GM18508 (cell line): ENCODE measurements around the gene CH25H.
"Not testable (repeated sequence)": the region's sequence is repeated elsewhere in the genome, so short reads cannot be mapped to it uniquely, and the experiment has no call there.

Experiments used
- ATAC-seq: cut with Tn5 transposase; IDR thresholded peaks from one replicate; pipeline ENCODE4 v1.9.1; 2021; ENCODE audit warnings: moderate number of reproducible peaks; ENCODE audit not compliant: insufficient read depth, unreplicated experiment

CH25H gene

DNA sequence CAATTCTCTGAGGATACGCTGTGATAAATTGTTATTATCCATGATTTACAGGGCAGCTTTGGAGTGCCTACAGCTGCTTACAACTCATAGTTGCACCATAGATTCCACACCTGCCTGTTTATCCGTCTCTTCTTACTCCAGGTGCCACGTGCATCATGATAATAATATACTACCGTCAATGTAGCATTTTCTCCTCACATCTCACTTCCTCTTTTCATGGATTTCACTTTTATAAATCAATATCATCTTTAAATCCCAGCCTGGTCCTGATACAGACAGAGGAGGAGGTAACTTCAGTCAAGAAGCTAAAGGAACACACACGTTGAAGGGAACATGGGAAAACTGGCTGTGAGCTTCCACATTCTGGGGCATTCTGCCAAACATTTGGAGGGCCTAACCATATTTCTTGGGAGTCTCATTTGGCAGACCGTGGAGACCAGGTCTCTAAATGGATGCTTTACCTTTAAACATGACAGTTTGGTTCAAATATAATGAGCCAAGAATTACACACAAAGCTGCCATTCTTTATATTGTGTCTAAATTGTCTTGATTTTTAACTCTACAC lies 2.4 kb downstream of the CH25H start:
- ATAC-seq: no peak

DNA sequence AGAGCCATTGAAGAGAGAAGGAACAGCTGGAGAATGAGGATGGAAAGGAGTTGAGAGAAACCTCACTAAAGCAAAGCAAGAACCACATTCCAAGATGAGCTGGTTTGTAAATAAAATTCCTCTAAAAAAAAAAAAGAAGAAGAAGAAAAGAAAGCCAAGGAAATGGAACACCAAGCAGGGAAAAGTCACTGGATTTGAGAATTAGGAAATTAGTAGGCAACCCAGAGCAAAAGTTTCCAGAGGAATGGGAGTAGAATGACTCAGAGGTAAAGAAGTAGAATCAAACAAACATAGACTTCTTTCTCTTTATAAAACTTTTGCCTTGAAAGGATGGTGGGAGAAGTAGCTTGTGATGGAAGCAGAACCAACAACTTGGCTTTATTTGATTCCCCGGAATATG lies 3.9 kb downstream of the CH25H start:
- ATAC-seq: no peak

- no peak for ATAC-seq
These were observed 5.1 kb downstream of the CH25H start for GRCh38 chr10:89202033-89202425.

DNA sequence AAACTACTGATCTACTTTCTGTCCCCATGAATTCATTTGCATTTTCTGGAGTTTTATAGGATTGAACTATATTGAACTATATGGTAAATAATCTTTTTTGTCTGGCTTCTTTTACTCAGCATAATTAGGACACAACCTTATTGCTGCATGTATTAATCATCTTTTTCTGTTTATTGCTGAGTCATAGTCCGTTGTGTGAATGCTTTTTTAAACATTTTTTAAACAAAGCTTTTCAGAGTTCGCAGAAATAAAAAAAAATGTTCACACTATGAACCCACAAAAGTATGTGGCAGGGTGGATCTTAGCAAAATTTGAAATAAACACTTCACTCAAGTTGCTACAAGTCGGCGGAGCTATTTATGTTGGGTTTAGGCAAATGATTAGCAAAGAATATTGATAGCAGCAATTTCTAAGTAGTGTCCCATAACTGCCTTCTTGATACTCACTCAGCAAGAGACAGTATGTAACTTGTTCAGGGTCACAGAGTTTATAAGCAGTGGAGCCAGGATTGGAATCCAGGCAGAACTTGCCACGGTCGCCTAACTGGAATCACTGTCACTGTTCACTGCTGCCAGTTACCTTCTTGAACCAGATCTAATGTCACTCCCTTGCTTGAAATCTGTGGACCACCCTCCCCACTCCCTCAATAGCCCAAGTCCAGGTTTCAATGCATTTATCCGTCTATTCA lies 5.6 kb downstream of the CH25H start:
- ATAC-seq: no peak

- ATAC-seq: no peak
These were observed 9.6 kb downstream of the CH25H start for GRCh38 chr10:89197473-89197872.

GRCh38 chr10:89191301-89191700 lies 15.8 kb downstream of the CH25H start:
- ATAC-seq: not testable (repeated sequence)

- ATAC-seq: no peak
These were observed 17.8 kb downstream of the CH25H start for GRCh38 chr10:89189211-89189734.

DNA sequence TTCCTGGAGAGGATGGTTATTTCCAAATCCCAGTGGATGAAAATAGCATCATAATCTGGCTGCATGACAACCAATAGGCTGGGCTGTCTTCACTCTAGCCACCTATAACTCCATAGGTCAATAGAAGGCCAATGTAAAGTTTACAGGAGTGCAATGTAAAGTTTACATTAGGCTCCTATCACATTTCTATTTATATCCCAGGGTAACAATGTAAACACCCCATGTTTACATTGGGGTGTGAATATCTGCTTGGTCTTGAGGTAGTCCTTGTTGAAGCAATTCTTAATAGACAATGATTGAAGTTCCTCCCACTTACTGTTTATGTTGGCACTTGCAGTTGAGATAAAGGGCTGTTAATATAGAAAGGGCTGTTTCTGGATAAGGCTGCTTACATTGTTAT lies 21.5 kb downstream of the CH25H start:
- no peak for ATAC-seq

GRCh38 chr10:89184638-89185037 lies 22.5 kb downstream of the CH25H start:
- ATAC-seq: no peak

DNA sequence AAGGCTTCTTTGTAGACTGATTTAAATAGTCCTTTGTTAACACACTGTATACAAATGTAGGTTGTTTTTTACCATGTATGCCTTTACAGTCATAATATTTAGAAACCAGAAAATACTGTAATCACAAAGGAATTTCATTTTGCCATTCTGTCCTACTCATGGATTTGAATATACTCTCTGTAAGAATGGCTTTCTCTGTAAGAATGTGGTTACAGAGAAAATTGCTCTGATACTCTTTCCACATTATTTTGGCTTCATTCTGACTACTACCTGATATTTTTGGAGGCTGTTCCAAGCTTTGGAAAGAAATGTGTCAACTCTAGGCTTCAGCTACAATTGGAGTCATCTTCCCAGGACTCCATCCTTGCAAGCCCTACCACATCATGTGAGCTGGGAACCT lies 23.5 kb downstream of the CH25H start:
- ATAC-seq: no peak

DNA sequence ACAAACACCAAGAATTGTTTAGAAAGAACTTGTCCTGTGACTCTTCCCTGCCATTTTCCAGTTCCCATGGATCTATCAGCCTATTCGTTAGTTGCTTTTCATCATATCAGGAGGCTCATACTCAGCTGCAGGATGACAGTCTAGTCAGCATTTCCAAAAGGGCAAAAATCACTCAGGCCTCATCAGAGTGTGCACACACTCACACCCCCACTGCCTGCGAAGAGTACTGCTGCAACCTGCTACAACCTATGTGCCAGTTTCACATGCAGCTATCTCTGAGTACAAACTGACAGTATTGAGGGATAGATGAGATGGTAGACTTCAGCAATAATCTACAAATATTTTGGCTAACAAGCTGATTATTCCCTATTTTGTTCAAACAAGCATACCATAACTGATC lies 24.2 kb downstream of the CH25H start:
- ATAC-seq: no peak

- no peak for ATAC-seq
These were observed 31.3 kb downstream of the CH25H start for GRCh38 chr10:89175816-89176215.

DNA sequence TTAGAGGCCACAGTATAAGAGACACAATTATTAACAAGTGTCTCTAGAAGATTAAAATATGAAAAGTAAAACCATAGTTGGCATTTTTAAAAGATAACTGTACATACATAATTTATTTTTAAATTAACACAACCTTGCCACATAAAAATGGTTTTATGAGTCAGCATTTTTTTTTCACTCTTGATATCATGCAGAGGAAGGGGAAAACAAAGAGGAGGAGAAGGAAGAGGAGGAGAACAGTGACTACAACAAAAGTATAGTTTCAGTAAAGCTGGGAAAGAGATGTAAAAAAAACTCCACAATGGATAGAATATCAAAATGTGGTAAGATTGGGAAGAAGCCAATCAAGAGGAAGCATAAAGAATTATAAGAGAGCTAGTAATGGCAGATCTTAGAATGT lies 34.0 kb downstream of the CH25H start:
- ATAC-seq: no peak

DNA sequence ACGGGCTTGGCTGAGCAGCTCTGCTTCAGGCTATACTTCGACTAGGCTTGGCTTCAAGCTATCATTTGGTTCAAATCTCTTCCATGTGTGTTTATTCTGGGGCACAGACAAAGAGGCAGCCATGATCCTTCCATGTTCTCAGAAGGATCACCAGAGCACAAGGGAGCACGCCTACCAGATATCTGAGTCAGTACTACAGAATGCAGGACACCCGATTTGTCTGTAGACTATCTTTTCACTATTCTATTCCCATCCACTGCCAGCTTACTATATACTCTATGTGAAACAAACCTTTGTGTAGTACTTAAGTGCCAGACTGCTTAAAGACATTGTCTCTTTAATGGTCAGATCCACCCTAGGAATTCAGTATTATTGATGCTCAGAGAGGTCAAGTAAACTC lies 35.1 kb downstream of the CH25H start:
- no peak for ATAC-seq

- ATAC-seq: no peak
These were observed 35.7 kb downstream of the CH25H start for GRCh38 chr10:89171263-89171872.

DNA sequence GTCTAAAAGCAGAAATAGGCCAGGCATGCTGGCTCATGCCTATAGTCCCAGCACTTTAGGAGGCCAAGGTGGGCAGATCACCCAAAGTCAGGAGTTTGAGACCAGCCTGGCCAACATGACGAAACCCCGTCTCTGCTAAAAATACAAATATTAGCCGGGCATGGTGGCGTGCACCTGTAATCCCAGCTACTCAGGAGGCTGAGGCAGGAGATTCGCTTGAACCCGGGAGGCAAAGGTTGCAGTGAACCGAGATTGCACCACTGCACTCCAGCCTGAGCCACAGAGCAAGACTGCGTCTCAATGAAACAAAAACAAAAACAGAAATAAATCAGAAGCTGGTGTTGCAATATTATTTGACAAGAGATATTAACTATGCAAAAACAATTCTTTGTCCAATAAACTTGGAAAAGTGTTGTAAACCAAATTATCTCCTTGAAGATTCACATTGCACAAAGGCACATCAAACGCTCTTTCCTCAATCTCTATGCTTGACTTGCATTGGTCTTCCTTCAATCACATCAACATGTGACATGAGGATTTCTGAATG lies 38.7 kb downstream of the CH25H start:
- not testable (repeated sequence) for ATAC-seq

DNA sequence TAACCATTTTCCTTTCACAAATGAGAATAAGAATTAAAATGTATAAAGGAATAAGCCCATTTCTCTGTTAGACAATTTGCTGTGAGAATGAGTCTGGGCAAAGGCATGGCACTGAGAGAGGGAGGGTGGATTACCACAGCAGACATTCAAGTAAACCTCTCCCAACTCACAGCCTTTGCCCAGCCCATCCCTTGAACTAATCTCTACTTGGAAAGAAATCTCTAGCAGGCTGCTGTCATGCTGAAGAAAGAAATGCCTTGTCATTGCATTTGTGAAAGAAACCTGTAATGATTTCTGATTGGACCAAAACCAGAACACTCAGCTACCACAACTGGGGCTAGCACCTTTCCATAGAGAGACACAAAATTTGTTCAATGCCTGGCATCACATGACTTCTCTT lies 39.2 kb downstream of the CH25H start:
- ATAC-seq: no peak

DNA sequence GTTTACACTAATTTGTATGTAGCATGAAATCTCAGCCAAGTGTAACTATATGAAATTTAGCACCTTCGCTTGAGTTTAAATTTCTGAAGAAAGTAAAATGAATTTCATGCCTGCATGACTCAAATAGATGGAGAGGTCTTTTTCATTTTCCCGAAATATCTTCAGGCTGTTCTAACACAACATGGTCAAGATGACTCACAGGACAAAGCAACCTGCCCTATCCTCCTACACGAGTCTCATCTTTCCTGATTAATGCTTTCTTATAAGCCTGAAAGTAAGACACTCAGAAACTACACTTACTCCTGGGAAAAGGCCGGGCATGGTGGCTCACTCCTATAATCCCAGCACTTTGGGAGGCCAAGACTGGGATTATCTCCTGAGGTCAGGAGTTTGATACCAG lies 41.2 kb downstream of the CH25H start:
- ATAC-seq: no peak

GRCh38 chr10:89164920-89165319 lies 42.2 kb downstream of the CH25H start:
- no peak for ATAC-seq

GRCh38 chr10:89164080-89164479 lies 43.0 kb downstream of the CH25H start:
- ATAC-seq: no peak

- ATAC-seq: peak; percentile 96
These were observed 43.7 kb downstream of the CH25H start for GRCh38 chr10:89163265-89163995.
